ENCODE measurements around the gene SENP7. TPM values are rescaled to one million over a fixed set of nuclear protein-coding genes. Genes with fewer than 3 reads are reported as not detected.

Gene SENP7
- total RNA-seq, 1 experiment from 2014 or later, result 12.0 TPM

DNA sequence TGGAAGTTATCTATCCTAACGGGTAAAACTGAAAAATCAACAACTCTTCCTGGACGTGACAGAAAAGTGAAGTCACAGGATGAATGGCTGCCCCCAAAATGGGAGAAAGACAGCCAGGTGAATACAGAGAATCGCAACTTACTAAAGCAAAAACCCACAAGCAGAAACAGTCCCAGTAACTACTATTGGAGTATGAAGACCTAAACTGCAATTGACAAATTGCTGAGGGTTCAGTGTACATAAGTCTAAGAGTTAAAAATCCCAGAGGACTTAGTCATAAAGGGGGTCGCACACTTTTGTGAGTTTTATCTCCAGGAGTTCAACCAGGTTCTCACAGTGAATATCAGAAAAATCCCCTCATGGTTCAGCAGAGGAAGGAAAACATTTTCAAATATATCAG lies 135.8 kb downstream of the SENP7 start:
- DNase-seq, result no peak
- Mint-ChIP-seq H3K4me1 (ENCODE audit: low read depth, unreplicated experiment) (no peaks in the 10 kb centered on the region), H3K36me3 (ENCODE audit: insufficient read depth, unreplicated experiment) (no peaks in the 10 kb centered on the region), H3K27me3 (ENCODE audit: unreplicated experiment) (no peaks in the 10 kb centered on the region), H3K4me3 (ENCODE audit: low read depth, unreplicated experiment) (no peak overlapping the region), H3K27ac (ENCODE audit: unreplicated experiment) (no peak overlapping the region), H3K9me3 (ENCODE audit: low read depth, unreplicated experiment) (peaks cover 4% of the 10 kb centered on the region)
- TF ChIP-seq CTCF (IDR thresholded peaks at IDR 0.05; ENCODE audit: unreplicated experiment), result no peak
- intact Hi-C loops (cut with micrococcal nuclease; ENCODE audit: unreplicated experiment), result no loop called here
- CTCF ChIA-PET, result no interaction called here
- no TSS peak for BruUV-seq (replicated peaks)

GRCh38 chr3:101375586-101375985 lies 137.4 kb downstream of the SENP7 start:
- intact Hi-C loops (cut with micrococcal nuclease; ENCODE audit: unreplicated experiment), result no loop called here
- CTCF ChIA-PET, result interaction anchor here (0.6 kb wide), 1 partner anchor 421 kb away, joined by 3 read pairs; no protein-coding TSS in a partner anchor
- no peak for TF ChIP-seq CTCF (IDR thresholded peaks at IDR 0.05; ENCODE audit: unreplicated experiment)
- no TSS peak for BruUV-seq (replicated peaks)
- DNase-seq, result no peak
- Mint-ChIP-seq H3K4me1 (ENCODE audit: low read depth, unreplicated experiment) (no peaks in the 10 kb centered on the region), H3K27ac (ENCODE audit: unreplicated experiment) (no peak overlapping the region), H3K27me3 (ENCODE audit: unreplicated experiment) (no peaks in the 10 kb centered on the region), H3K36me3 (ENCODE audit: insufficient read depth, unreplicated experiment) (no peaks in the 10 kb centered on the region), H3K4me3 (ENCODE audit: low read depth, unreplicated experiment) (no peak overlapping the region), H3K9me3 (ENCODE audit: low read depth, unreplicated experiment) (peaks cover 4% of the 10 kb centered on the region)

DNA sequence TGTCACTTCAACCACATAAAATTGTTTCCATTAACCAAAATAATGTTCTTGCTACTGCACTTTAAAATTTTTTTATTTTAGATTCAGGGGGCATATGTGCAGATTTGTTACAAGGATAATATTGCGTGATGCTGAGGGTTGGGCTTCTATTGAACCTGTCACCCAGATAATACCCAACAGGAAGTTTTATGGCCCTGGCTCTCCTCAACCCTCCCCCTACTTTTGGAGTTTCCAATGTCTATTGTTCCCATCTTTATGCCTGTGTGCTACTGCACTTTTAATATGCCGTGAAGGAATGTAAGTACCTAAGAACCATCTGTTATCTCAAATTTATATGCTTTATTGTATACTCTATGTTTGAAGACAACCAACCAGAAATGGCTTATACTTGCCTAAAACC lies 150.6 kb downstream of the SENP7 start:
- DNase-seq, result no peak
- H3K4me3 Mint-ChIP-seq (ENCODE audit: low read depth, unreplicated experiment), result no peak overlapping the region
- no peaks in the 10 kb centered on the region for H3K27me3 Mint-ChIP-seq (ENCODE audit: unreplicated experiment)
- CTCF ChIA-PET, result no interaction called here
- H3K4me1 Mint-ChIP-seq (ENCODE audit: low read depth, unreplicated experiment), result no peaks in the 10 kb centered on the region
- H3K9me3 Mint-ChIP-seq (ENCODE audit: low read depth, unreplicated experiment), result peaks cover under 1% of the 10 kb centered on the region
- no TSS peak for BruUV-seq (replicated peaks)
- intact Hi-C loops (cut with micrococcal nuclease; ENCODE audit: unreplicated experiment), result no loop called here
- H3K36me3 Mint-ChIP-seq (ENCODE audit: insufficient read depth, unreplicated experiment), result no peaks in the 10 kb centered on the region
- no peak for TF ChIP-seq CTCF (IDR thresholded peaks at IDR 0.05; ENCODE audit: unreplicated experiment)
- no peak overlapping the region for H3K27ac Mint-ChIP-seq (ENCODE audit: unreplicated experiment)

DNA sequence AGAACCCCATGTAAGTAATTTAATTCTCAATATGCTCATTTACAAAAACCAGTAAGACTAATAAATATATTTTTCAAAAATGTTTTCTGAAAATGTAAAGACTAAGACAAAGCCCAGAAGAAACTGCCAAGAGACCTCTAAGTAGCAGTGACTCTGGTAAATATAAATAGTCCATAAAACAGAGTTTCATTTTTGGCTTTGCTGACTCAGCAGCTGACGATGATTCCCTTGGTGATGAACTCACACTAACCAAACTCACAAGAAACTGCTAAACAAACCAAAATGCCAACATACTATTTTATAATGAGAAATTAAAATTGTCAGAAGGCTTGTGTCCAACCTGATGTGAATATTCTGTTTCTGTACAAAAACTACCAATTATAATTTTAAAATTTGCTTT lies 161.2 kb downstream of the SENP7 start:
- DNase-seq, result no peak
- intact Hi-C loops (cut with micrococcal nuclease; ENCODE audit: unreplicated experiment), result no loop called here
- TF ChIP-seq CTCF (IDR thresholded peaks at IDR 0.05; ENCODE audit: unreplicated experiment), result no peak
- Mint-ChIP-seq H3K4me1 (ENCODE audit: low read depth, unreplicated experiment) (no peaks in the 10 kb centered on the region), H3K9me3 (ENCODE audit: low read depth, unreplicated experiment) (no peaks in the 10 kb centered on the region), H3K27me3 (ENCODE audit: unreplicated experiment) (no peaks in the 10 kb centered on the region), H3K27ac (ENCODE audit: unreplicated experiment) (no peak overlapping the region), H3K4me3 (ENCODE audit: low read depth, unreplicated experiment) (no peak overlapping the region), H3K36me3 (ENCODE audit: insufficient read depth, unreplicated experiment) (no peaks in the 10 kb centered on the region)
- CTCF ChIA-PET, result no interaction called here
- BruUV-seq (replicated peaks), result no TSS peak

DNA sequence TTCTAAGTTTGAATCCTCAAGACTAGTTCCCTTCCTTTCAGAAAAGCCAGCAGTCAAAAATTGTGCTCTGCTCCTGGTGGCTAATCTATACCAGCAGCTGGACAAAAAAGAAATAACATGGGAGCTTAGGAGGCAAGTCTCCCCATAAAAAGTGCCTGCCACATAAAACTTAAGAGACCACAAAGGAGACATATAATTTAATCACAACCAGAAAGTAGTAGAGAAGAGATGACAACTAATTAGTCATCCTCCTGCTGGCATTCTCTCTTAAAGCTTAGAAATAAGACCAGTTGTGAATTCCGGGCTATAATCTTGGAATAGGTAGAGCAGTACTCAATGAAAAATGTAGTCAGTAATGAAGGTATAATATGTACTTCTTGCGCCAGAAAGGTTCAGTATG lies 172.4 kb downstream of the SENP7 start:
- no peak for TF ChIP-seq CTCF (IDR thresholded peaks at IDR 0.05; ENCODE audit: unreplicated experiment)

More for the DNA sequence above, 172.4 kb downstream of the SENP7 start:
- CTCF ChIA-PET, result no interaction called here
- DNase-seq, result no peak
- Mint-ChIP-seq H3K27me3 (ENCODE audit: unreplicated experiment) (no peaks in the 10 kb centered on the region), H3K36me3 (ENCODE audit: insufficient read depth, unreplicated experiment) (no peaks in the 10 kb centered on the region), H3K9me3 (ENCODE audit: low read depth, unreplicated experiment) (no peaks in the 10 kb centered on the region), H3K27ac (ENCODE audit: unreplicated experiment) (no peak overlapping the region), H3K4me3 (ENCODE audit: low read depth, unreplicated experiment) (no peak overlapping the region), H3K4me1 (ENCODE audit: low read depth, unreplicated experiment) (no peaks in the 10 kb centered on the region)
- no TSS peak for BruUV-seq (replicated peaks)
- intact Hi-C loops (cut with micrococcal nuclease; ENCODE audit: unreplicated experiment), result no loop called here

Measured in Calu3 (cell line).